Measurements from ENCODE around the gene PTBP2.

Gene PTBP2

GRCh38 chr1:96845464-96845863 lies 123.9 kb downstream of the PTBP2 start:
- DNase-seq (ENCODE audit: low read depth) = peak; percentile 52
- H3K4me3 ChIP-seq (ENCODE audit: low read depth, low read length) = no peak overlapping the region
- peak; percentile 81 for TF ChIP-seq CTCF (IDR thresholded peaks at IDR 0.05; ENCODE audit: insufficient read depth, low read depth, low read length, missing control alignments)

- no peak overlapping the region for H3K4me3 ChIP-seq (ENCODE audit: low read depth, low read length)
- TF ChIP-seq CTCF (IDR thresholded peaks at IDR 0.05; ENCODE audit: insufficient read depth, low read depth, low read length, missing control alignments) = no peak
- no peak for DNase-seq (ENCODE audit: low read depth)
Measured at GRCh38 chr1:96861836-96862235, 140.3 kb downstream of the PTBP2 start.

GRCh38 chr1:96863449-96863848 lies 141.9 kb downstream of the PTBP2 start:
- no peak for DNase-seq (ENCODE audit: low read depth)
- no peak overlapping the region for H3K4me3 ChIP-seq (ENCODE audit: low read depth, low read length)
- no peak for TF ChIP-seq CTCF (IDR thresholded peaks at IDR 0.05; ENCODE audit: insufficient read depth, low read depth, low read length, missing control alignments)

Data from GM12865 (cell line).